ENCODE results near the gene CSNK1D.
A peak's percentile ranks its signal among the peaks of the same experiment; 100 is the strongest.

CSNK1D gene

GRCh38 chr17:82310877-82311276, 37.4 kb upstream of the CSNK1D start:
- no peak for DNase-seq (ENCODE audit: low read depth)

GRCh38 chr17:82309656-82310570, 36.4 kb upstream of the CSNK1D start:
- DNase-seq (ENCODE audit: low read depth) = no peak

GRCh38 chr17:82305727-82306300, 32.3 kb upstream of the CSNK1D start:
- no peak for DNase-seq (ENCODE audit: low read depth)

GRCh38 chr17:82304826-82305726, 31.6 kb upstream of the CSNK1D start:
- DNase-seq (ENCODE audit: low read depth) = no peak

GRCh38 chr17:82303944-82304808, 30.7 kb upstream of the CSNK1D start:
- no peak for DNase-seq (ENCODE audit: low read depth)

- no peak for DNase-seq (ENCODE audit: low read depth)
These were observed 29.8 kb upstream of the CSNK1D start for GRCh38 chr17:82302991-82303943.

- no peak for DNase-seq (ENCODE audit: low read depth)
These were observed 29.1 kb upstream of the CSNK1D start for GRCh38 chr17:82302568-82302963.

- no peak for DNase-seq (ENCODE audit: low read depth)
These were observed 28.5 kb upstream of the CSNK1D start for GRCh38 chr17:82301916-82302567.

- no peak for DNase-seq (ENCODE audit: low read depth)
These were observed 27.9 kb upstream of the CSNK1D start for GRCh38 chr17:82301300-82301915.

GRCh38 chr17:82300707-82301270, 27.3 kb upstream of the CSNK1D start:
- DNase-seq (ENCODE audit: low read depth) = no peak

- no peak for DNase-seq (ENCODE audit: low read depth)
These were observed 26.7 kb upstream of the CSNK1D start for GRCh38 chr17:82300228-82300627.

GRCh38 chr17:82299452-82299851, 26.0 kb upstream of the CSNK1D start:
- DNase-seq (ENCODE audit: low read depth) = no peak

GRCh38 chr17:82298538-82299421, 25.3 kb upstream of the CSNK1D start:
- DNase-seq (ENCODE audit: low read depth) = no peak

GRCh38 chr17:82297714-82298537, 24.4 kb upstream of the CSNK1D start:
- peak; percentile 86 for DNase-seq (ENCODE audit: low read depth)

GRCh38 chr17:82297280-82297713, 23.8 kb upstream of the CSNK1D start:
- DNase-seq (ENCODE audit: low read depth) = peak; percentile 80

GRCh38 chr17:82296511-82297279, 23.2 kb upstream of the CSNK1D start:
- DNase-seq (ENCODE audit: low read depth) = no peak

All from stimulated activated CD8-positive, alpha-beta memory T cell treated with anti-CD3 and anti-CD28 coated beads, Interleukin-4, amount 100 ng/mL, for 24 hours (primary cell).